HUDEP-2 (cell line): Measurements from ENCODE around the gene SAFB.
"Not testable (repeated sequence)": the region's sequence is repeated elsewhere in the genome, so short reads cannot be mapped to it uniquely, and the experiment has no call there.

Experiments
- DNase-seq, 76 experiments: peaks; one replicate each; lab custom pipeline; 2025; ENCODE audit not compliant: unreplicated experiment in 76 of 76; lab: John Stamatoyannopoulos, UW

Gene SAFB

DNA sequence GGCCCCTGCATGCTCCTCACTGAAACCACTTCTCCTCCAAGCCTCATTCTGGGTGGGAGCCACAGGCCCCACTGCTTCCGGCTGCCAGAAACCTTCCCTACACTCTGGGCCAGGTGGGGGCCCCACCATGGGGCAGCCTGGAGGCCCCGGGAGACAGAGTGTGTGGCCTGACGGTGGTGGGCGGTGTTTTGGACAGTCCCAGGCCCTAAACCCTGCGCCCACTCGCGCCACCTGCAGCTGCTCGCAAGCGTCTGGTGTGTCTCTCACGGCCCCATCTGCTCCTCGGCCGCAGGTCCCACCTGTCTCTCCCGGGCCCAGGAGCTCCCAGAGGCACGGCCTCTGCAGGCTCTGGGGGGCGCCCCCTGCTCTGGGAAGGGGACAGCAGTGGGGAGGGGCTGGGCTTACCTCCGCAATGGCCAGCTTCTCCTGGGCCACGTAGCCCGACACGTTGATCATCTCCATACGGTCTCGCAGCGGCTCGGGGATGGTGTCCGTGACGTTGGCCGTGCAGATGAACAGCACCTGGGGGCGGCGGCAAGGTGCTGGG is 72.8 kb downstream of the SAFB start:
- no peak for DNase-seq

DNA sequence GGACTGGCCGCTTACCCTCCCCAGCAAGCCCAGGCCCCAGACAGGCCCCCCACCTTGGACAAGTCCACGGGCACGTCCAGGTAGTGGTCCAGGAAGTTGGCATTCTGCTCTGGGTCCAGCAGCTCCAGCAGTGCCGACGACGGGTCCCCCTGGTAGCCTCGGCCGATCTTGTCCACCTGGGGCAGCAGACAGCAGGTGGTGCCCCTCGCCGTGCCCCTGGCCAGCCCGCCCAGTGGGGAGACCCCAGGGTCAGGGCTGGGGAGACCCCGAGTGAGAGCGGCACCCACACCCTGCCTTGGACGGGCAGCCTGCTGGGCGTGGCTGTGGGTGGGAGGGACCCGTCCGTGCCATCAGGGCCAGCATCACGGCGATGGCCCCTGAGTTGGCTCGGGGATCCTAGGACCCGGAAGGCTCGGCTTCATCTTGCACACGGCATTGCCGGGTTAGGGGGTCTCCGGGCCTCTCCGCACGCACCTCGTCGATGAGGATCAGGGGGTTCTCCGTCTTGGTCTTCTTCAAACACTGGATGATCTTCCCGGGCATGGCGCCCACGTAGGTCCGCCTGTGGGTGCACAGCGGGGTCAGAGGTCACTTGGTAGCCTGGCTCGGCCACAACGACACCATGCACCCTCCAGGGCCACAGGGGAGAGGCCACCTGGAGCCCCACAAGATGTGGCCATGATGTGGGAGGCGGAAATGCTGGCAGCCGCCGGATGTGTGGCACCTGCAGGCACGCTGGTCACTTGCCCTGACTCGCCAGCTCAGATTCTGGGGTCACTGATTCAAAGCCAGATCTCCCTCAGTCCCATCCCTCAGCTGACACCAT is 73.5 kb downstream of the SAFB start:
- no peak for DNase-seq

DNA sequence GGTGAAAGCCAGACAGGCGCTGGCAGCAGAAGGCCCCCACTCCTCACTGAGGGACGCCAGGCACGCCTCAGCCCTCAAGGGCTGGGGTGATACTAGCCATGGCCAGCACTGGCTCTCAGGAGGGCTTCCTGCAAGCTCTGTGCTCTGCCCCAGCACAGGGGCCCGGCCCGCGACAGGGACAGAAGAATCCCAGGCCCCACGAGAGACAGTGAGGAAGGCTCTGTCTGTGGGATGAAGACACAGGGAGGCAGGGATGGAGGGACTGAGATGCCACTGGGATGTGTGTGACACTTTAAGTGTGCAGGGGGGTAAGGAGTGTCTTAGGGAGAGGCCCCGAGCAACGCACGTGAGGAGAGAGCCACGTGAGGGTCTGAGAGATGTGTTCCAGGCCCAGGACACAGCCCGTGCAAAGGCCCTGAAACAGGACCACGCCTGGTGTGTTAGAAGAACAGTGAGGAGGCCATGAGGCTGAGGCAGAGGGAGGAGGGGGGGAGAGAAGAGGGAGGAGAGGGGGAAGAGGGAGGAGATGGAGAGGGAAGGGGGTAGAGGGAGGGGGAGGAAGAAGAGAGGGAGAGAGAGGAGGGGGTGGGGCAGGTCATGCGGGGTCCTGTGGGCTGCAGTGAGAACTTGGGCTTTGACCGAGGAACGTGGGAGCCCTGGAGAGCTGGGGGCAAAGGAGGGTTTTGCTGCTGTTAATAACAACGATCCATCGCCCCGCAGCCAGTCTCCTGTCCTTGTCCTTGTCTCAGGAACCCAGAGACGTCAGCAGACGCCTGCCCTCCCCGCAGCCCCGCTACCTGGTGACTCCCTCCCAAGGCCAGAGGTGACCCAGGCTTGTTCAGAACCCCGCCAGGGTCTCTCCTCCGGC is 74.4 kb downstream of the SAFB start:
- peak in 1 of 76 experiments; percentile 15 for DNase-seq

DNA sequence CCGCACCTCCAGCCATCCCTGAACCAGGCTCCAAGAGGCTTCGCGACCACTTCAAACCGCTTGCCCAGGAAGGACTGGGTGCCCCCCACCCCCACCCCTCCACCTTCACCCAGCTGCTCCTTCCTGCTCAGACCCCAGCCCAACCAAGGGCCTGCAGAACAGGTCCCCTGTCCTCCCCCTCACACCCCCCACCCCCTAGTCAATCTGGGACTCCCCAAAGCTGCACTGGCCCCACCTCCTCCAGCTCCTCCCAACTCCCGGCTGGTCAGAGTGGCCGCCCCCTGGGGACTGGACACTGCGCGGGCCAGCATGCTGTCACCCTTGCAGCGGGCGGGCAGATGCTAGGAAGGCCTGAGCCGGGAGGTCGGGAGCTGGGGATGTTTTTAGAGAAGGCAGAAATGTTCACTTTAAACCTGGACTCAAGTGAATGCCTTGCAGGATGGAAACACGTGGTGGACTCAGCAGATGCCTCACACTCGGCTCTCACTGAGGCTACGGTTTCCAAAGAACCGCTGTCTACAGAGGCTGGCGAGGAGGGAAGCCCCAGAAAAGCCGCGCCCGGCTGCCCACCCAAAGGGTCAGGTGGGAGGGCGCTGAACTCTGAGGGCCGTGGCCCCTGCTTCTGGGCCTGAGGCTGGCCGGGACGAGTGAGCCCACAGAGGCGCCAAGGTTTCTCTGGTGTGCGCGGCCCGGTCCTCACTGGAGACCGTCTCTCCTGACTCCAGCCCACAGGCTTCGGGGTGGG is 75.2 kb downstream of the SAFB start:
- no peak for DNase-seq

DNA sequence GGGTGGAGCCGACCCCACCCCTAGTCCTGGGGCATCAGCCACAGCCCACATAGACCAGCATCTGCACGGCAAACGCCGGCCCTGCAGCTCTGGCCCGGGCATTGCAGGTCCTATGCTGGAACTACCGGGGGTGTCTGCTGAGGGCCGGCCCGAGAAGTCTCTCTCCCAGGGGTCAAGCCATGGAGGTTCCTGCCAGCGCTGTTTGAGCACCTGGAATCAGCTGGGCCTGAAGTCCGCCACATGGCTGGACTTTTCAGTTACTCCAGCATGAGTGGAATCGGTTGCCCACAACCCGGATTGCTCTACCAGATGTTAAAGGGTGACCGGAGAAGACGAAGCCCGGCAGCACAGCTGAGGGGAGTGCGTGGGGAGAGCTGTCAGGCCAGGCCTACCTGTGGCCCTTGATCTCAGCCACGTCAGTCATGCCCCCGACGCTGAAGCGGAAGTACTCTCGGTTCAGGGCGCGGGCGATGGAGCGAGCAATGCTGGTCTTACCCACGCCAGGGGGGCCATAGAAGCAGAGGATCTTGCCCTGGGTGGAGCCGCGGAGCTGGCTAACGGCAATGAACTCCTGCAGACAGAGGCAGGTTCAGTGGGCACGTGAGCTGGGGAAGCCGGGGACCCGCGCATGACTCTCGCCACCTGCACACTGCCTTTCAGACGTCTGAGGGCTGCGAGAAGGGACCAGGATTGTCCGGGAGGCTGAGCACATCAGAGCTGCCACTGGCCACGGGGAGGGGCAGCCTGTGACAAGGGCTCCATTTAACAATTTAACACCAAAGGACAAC is 75.9 kb downstream of the SAFB start:
- DNase-seq = no peak

DNA sequence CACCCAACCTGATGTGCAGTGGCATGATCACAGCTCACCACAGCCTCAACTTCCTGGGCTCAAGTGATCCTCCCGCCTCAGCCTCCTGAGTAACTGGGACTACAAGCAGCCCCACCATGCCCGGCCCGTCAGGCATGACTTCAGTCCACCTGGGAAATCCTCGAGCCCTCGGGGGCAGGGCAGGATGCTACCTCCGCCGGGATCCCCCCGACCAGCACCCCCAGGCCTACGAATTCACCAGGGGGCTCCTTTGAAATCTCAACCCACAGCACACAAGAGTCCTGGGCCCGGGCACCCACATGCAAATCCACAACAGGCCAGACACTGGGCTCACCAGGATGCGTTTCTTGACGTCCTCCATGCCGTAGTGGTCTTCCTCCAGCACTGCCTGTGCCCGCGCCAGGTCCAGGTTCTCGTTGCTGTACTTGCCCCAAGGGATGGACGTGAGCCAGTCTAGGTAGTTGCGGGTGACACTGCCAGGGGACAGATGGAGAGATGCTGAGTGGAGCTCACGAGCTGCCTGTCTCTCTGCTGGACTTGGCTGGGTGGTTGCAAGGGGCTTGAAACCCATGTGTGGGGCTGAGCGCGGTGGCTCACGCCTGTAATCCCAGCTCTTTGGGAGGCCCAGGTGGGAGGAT is 77.7 kb downstream of the SAFB start:
- DNase-seq = no peak

DNA sequence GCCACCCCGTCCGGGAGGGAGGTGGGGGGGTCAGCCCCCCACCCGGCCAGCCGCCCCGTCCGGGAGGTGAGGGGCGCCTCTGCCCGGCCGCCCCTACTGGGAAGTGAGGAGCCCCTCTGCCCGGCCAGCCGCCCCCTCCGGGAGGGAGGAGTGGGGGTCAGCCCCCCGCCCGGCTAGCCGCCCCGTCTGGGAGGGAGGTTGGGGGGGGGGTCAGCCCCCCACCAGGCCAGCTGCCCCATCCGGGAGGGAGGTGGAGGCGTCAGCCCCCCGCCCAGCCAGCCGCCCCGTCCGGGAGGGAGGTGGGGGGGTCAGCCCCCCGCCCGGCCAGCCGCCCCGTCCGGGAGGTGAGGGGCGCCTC is 79.1 kb downstream of the SAFB start:
- DNase-seq = not testable (repeated sequence)

DNA sequence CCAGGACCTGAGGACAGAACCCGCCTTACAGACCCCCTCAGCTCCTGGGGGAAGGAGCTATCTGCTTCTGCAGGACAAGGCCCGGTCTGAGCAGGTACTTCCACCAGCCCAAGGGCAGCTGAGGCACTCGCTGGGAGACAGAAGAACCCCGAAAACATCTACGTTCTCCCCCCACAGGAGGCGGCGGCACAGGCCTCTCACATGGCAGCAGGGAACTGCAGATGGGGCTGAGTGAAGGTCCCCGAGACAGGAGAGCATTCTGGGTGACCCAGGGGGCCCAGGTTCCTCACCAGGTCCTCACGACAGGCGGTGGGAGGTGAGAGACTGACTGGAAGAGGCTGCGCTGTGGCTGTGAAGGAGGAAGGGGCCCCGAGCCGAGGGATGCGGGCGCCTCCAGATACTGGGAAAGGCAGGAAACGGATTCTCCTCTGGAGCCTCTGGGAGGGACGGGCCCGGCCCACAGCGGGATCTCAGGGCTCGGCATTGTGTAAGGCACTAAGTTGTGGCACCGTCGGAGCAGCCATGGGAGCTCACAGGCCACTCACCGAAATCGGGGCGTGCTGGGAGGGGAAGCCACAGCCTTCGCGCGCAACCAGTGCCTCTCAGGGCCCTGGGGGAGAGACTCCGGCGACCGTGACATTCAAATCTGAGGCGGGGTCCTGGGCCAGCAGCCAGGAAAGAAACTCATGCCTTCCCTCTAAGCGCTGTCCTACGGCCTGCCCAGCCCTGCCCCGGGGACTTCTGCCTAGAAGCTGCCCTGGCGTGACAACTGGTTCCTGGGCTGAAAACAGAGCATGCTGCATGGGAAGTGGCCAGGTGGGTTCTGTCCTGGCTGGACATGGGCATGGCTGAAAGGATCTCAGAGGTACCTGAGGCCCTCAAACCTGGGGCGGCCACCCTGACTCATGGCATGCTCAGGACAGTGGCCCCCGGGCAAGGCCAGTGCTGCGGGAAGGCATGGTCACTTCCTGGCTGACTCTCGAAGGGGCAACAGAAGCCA is 81.2 kb downstream of the SAFB start:
- no peak for DNase-seq

DNA sequence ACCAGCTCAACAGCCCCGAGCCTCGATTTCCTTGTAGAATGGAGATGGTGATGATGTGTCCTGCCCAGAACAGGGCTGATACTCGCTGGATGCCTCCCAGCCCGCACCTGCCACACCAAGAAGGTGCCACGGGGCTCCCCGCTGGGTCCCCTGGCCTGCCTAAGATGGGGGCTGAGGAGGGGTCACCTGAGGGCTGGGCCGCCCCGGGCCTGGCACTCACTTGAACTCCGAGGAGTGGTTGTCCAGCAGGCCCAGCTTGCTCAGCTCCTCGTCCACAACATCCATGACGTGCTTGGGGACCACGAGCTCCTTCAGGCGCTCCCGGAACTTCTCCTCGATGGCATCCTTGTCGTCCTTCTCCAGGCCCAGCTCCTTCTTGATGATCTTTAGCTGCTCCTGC is 82.7 kb downstream of the SAFB start:
- no peak for DNase-seq

DNA sequence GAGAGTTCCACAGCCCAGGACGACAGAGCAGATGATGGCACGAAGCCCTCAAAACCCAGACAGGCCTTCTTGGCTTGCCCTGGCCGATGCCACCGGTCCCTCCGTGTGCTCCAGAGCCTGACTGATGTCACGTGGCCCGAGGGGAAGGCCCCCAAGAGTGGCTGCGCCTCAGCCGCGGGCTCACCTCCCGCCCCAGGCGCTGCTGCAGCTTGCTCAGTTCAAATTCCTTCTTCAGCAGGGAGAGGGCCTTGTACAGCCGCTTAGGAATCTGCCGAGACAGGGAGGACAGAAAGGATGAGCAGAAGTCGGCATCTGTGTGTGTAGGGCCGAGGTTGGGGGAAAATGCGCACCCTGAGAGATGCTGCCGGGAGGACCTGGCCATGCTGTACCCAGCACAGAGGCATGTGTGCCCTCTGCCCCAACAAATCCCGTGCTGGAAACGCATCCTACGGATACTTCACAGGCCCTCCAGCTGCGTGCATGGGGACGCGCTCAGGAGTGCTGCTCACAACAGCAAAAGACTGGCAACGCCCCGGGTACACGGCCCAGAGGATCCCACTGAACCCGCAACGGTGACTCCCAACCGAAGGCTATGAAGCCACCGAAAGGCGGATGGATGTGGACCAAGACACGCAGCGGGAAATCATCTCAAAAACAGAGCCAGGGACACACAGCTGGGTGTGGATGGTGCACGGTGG is 84.1 kb downstream of the SAFB start:
- DNase-seq = no peak

DNA sequence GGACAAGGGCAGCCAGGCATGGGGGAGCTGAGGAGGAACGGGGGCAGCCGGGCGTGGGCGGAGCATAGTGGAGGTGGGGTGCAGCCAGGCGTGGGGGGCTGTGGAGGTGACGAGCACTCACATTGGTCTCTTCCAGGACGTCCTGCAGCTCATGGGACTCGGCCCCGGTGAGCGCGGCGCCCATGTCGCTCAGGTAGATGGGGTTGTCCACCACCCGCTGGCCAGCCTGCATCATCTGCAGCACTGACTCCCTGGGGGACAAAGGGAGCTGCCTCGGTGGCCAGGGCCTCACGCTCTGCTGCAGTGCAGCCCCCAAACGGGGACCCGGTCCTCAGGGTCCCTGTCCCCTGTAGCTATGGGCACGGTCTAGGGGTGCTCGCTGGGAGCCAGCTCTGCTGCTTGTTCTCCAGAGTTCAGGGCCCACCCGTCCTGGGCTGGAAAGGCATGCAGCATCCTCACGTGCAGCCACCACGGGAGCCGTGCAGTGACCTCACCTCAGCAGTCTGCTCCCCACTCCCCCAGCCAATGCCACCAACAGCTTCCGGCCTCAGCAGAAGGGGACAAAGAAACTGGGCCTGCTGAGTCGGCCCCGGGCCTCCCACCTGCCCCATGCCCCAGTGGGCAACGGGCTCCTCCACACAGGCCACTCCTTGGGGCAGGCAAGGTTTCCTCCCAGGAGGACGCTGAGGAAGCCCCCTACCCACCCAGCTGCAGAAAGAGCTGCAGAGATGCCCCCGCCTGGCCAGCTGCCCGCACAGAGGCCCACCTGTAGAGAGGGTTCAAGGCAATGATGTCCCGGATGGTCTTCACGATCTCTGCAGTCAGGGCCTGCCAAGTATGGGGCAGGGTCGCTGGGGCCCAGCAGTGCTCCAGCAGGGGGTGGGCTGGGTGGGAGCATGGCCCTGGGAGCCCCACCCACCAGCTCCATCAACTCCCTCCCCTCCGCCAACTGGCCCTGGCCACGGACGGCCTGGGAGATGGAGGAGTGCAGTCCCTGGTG is 85.0 kb downstream of the SAFB start:
- DNase-seq = no peak

DNA sequence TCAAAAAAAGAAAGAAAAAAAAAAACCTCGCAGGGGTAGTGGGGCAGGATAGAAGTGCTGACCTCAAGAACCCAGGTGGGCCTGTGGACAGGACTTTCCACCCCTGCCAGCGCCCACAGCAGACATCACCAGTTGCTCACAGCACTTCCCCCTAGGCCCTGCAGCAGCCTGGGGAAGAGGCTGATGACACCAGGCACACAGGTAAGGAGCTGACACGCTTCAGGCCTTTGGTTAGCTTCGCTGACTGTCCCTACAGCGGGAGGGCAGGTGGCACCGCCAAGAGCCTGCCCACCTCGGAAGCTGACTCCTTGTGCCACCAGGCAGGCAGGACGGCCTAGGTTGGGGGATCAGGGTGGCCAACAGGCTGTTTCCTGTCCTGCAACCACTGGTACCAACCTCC is 88.1 kb downstream of the SAFB start:
- DNase-seq = no peak

DNA sequence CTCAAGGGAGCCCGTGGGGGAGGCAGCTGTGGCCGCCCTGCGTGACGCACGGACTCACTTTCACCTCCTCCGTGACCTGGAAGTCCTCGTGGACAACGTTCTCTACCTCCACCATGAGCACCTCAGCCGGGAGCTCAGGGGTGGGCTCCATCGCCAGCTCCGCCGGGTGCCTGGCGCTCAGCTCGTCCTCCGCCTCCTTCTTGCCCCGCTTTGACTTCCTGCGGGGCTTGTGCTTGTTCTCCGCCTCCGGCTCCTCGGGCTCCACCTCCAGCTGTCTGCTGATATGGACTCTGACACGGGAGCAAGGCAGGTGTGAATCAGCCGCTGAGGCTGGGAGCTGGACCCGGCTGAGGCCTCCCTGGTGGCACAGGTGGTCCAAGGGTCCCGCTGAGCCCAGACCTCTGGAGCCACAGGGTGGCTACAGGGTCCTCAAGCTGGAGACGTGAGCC is 88.9 kb downstream of the SAFB start:
- DNase-seq = no peak

DNA sequence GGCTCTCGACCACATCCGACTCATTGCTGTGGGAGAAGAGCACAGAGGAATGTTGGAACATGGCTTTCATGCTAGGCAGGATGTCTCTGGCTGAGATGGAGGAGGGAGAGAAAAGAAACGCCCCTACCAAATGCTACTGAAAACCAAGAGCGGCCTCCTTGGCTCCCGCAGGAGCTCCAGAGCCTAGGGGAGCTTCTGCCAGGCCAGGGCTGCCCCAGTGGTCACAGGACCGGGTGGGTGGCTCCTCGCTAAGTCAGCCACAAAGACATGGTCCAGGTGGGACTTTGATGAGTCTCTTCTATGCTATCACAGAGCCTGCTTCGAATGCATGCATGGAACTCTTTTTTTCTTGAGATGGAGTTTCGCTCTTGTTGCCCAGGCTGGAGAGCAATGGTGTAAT is 90.3 kb downstream of the SAFB start:
- DNase-seq = no peak

DNA sequence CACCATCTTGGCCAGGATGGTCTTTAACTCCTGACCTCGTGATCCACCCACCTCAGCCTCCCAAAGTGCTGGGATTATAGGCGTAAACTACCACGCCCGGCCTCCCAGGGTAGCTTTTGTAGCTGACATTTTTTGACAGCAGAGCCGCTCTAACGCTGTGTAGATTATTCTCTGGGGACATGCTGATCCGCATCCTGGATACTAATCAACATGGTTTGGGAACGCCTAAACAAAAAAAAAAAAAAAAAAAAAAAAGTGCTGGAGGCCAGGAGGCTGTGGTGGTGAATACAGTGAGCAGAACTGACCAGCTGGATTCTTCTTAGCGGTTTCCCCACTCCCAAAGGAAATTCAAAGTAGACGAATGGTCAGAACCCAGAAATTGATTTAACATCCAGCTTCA is 91.9 kb downstream of the SAFB start:
- no peak for DNase-seq

DNA sequence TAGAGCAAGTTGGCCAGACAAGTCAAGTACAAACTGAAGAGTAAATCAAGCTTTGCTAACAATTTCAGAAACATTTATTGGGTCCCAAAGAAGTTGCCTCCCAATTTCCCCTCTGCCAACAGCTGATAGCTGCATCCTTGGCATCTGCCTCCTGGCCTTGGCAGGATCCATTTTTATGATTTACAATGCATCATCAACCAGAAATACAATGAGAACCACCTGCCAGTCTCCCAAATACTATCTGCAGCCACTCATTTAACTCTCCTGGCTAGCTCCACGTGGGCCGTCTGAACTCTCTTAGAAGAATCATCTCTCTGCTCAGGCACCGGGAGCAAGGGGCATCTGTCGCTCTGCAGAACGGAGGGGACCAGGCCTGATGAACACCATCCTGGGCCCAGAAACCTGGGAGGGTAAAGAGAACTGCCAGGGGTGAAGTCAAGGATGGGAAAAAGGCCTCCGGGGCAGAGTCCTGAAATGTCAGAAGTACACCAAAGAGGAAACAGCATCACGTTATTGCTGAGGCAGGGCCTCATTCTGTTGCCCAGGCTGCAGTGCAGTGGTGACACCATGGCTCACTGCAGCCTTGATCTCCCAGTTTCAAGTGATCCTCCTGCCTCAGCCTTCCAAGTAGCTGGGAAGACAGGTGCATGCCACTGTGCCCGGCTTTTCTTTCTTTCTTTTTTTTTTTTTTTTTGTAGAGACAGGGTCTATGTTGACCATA is 94.5 kb downstream of the SAFB start:
- no peak for DNase-seq
